Vagina (tissue), 2 donors: ENCODE data around the gene ZNHIT2. TPM values are rescaled to one million over a fixed set of nuclear protein-coding genes. Genes with fewer than 3 reads are reported as not detected.
A peak's percentile ranks its signal among the peaks of the same experiment; 100 is the strongest.

ENCODE experiments used
- DNase-seq, 2 donors: peaks; one replicate each; pipeline ENCODE4 v3.0.0-alpha.2; 2017; ENCODE audit errors: extremely low spot score in 2 of 2
- H3K27ac ChIP-seq: fragments of 200-600 bp; sonication (generic); one replicate; pipeline ENCODE4 v1.5.1; 2019
- H3K27me3 ChIP-seq: fragments of 200-600 bp; sonication (generic); one replicate; pipeline ENCODE4 v1.5.1; 2019
- H3K36me3 ChIP-seq, 2 donors: fragments of 200-600 bp; sonication (generic); one replicate each; pipeline ENCODE4 v1.5.1; 2017 to 2019
- H3K4me1 ChIP-seq: fragments of 200-600 bp; sonication (generic); one replicate; pipeline ENCODE4 v1.5.1; 2019
- H3K4me3 ChIP-seq, 2 donors: fragments of 200-600 bp; sonication (generic); 1 replicate in 1 of 2; 2 replicates in 1 of 2; pipeline ENCODE4 v1.5.1; 2016 to 2019
- H3K9me3 ChIP-seq: fragments of 200-600 bp; sonication (generic); one replicate; pipeline ENCODE4 v1.5.1; 2019
- POLR2A ChIP-seq, 2 donors: fragments of 450-650 bp; IDR thresholded peaks; one replicate each; pipeline ENCODE4 v1.6.1; 2017; ENCODE audit warnings: antibody characterized with exemption in 2 of 2, mild to moderate bottlenecking in 2 of 2, moderate library complexity in 2 of 2
- POLR2AphosphoS5 ChIP-seq, 2 donors: sonication (generic); formaldehyde crosslinking; IDR thresholded peaks; one replicate each; pipeline ENCODE4 v1.9.0; 2017; ENCODE audit warnings: antibody characterized with exemption in 2 of 2, mild to moderate bottlenecking in 2 of 2, low read depth in 1 of 2; ENCODE audit not compliant: insufficient read depth in 1 of 2
- intact Hi-C: fragments of 100-400 bp; cut with DNase I; formaldehyde crosslinking; loops from one replicate; pipeline ENCODE4 v1.15.1; 2023
- total RNA-seq: library from RNA; depleted of rRNA; stranded (reverse); fragments of >200 nt; gene quantifications from one replicate; pipeline ENCODE4 v1.2.3, GENCODE V29; 2016
- TF ChIP-seq, protein P1 (sequence below), 3 experiments: fragments of 450-650 bp in 2 of 3; fragments of 200-600 bp in 1 of 3; sonication (generic) in 1 of 3; IDR thresholded peaks; one replicate each; pipeline ENCODE4 v1.5.1; 2017 to 2019; ENCODE audit warnings: antibody characterized with exemption in 3 of 3, mild to moderate bottlenecking in 2 of 3, moderate library complexity in 2 of 3

Gene ZNHIT2
- total RNA-seq, 1 donor from 2014 or later, result 15.7 TPM

DNA sequence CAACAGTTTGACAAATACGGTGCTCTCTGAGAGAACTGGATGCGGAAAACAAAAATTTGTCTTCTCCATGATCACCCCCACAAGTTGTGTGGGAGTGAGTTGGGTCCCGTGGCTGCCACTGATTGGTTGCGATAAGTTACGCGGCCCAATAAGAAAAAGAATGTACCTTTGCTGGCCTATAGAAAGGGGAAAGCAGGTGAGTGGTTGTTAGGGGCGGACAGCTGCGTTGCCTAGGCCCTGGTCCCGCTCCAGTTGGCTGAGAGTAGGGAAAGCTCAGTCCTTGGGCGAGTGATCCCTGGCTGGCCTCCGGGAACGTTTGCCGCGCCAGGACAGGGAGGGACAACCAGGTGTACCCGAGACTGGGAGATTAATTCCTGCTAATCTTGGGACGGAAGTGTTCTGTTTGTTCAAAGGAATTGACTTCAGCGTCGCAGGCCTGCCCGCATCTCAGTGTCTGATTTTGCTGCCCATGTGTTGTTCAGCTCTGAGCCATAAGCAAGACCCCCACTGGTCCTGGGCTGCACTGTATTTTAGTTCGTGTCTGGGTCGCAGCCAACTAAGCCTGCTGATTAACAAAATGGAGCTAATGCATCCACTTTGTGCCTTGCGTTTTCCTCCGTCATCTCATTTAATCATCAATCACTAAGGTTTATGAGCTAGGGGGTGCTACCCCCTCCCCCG, 17.6 kb upstream of the ZNHIT2 start:
- Histone ChIP-seq H3K36me3 (peaks cover 0 to 24% of the 10 kb centered on the region in 2 donors), H3K27me3 (no peaks in the 10 kb centered on the region), H3K9me3 (no peaks in the 10 kb centered on the region), H3K27ac (peak overlapping the region; percentile 94), H3K4me3 (peak overlapping the region; percentile 87 to 89), H3K4me1 (peaks cover 30% of the 10 kb centered on the region)
- intact Hi-C loops, result loop anchor here (2.0 kb wide), 1 partner anchor 46 kb away; the partner anchor contains the start of gene CAPN1
- peak in 1 of 2 donors; percentile 98 for DNase-seq
- peak in 1 of 2 donors; percentile 21 for TF ChIP-seq POLR2A (IDR thresholded peaks at IDR 0.05)
- peak in 1 of 2 donors; percentile 79 for TF ChIP-seq POLR2AphosphoS5 (IDR thresholded peaks at IDR 0.05; ENCODE audit: insufficient read depth in 1 of 2, low read depth in 1 of 2)
- TF ChIP-seq, protein P1, sequence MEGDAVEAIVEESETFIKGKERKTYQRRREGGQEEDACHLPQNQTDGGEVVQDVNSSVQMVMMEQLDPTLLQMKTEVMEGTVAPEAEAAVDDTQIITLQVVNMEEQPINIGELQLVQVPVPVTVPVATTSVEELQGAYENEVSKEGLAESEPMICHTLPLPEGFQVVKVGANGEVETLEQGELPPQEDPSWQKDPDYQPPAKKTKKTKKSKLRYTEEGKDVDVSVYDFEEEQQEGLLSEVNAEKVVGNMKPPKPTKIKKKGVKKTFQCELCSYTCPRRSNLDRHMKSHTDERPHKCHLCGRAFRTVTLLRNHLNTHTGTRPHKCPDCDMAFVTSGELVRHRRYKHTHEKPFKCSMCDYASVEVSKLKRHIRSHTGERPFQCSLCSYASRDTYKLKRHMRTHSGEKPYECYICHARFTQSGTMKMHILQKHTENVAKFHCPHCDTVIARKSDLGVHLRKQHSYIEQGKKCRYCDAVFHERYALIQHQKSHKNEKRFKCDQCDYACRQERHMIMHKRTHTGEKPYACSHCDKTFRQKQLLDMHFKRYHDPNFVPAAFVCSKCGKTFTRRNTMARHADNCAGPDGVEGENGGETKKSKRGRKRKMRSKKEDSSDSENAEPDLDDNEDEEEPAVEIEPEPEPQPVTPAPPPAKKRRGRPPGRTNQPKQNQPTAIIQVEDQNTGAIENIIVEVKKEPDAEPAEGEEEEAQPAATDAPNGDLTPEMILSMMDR (IDR thresholded peaks at IDR 0.05), result peak in 1 of 3 experiments; percentile 9

GRCh38 chr11:65134240-65134951, 16.9 kb upstream of the ZNHIT2 start, which contains the start of gene SYVN1:
TSS of gene SYVN1 (minus strand) at chr11:65134519. CDS start at chr11:65133601, 918 bp downstream.
- intact Hi-C loops, result loop anchor here (2.0 kb wide), 1 partner anchor 46 kb away; the partner anchor contains the start of gene CAPN1
- Histone ChIP-seq H3K9me3 (no peaks in the 10 kb centered on the region), H3K27me3 (no peaks in the 10 kb centered on the region), H3K4me1 (peaks cover 30% of the 10 kb centered on the region), H3K27ac (peak within 1 kb of the TSS; percentile 94), H3K4me3 (peak within 1 kb of the TSS; percentile 87 to 89), H3K36me3 (peaks cover 0 to 31% of the 10 kb centered on the region in 2 donors)
- TF ChIP-seq POLR2AphosphoS5 (IDR thresholded peaks at IDR 0.05; ENCODE audit: insufficient read depth in 1 of 2, low read depth in 1 of 2) (peak; percentile 64 to 100), POLR2A (IDR thresholded peaks at IDR 0.05) (peak in 1 of 2 donors; percentile 90)
- TF ChIP-seq, protein P1 (IDR thresholded peaks at IDR 0.05), result peak in 1 of 3 experiments; percentile 6
- DNase-seq, result peak in 1 of 2 donors; percentile 93

DNA sequence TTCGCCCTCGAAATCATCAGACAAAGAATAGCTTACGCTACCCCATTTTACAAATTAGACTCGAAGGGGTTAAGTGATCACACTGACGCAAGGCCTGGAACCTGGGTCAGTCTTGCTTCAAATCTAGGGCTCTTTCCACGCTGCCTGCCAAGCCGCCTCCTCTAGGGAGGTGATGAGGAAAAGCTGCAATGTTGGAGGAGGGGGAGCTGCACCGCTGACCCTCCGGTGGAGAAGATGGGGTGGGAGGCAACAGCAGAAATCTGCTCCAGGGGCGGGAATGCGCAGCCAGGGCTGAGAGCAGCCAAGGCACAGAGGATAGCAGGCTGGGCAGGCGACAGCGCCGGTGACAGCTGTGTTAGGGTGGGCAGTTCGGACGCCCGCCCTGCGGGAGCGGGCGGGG, 16.2 kb upstream of the ZNHIT2 start:
- Histone ChIP-seq H3K9me3 (no peaks in the 10 kb centered on the region), H3K36me3 (peaks cover 0 to 38% of the 10 kb centered on the region in 2 donors), H3K4me3 (peak overlapping the region; percentile 87 to 89), H3K27me3 (no peaks in the 10 kb centered on the region), H3K27ac (peak overlapping the region; percentile 94), H3K4me1 (peaks cover 30% of the 10 kb centered on the region)
- TF ChIP-seq, protein P1 (IDR thresholded peaks at IDR 0.05), result no peak
- DNase-seq, result no peak
- intact Hi-C loops, result loop anchor here (2.0 kb wide), 1 partner anchor 47 kb away; the partner anchor contains the start of gene CAPN1

- H3K27me3 ChIP-seq, result no peaks in the 10 kb centered on the region
- no peak for DNase-seq
- no peak for TF ChIP-seq POLR2A (IDR thresholded peaks at IDR 0.05)
- H3K4me1 ChIP-seq, result peaks cover 30% of the 10 kb centered on the region
- peak overlapping the region; percentile 94 for H3K27ac ChIP-seq
- peak overlapping the region; percentile 87 to 89 for H3K4me3 ChIP-seq
- H3K9me3 ChIP-seq, result no peaks in the 10 kb centered on the region
- peaks cover 0 to 44% of the 10 kb centered on the region in 2 donors for H3K36me3 ChIP-seq
- intact Hi-C loops, result no loop called here
These were observed 15.6 kb upstream of the ZNHIT2 start for GRCh38 chr11:65132988-65133700.
